Activated CD8-positive, alpha-beta memory T cell treated with anti-CD3 and anti-CD28 coated beads, Interleukin-2, amount 50 U/mL, for 1 hour (primary cell): ENCODE results near the gene CNPY3.
A peak's percentile ranks its signal among the peaks of the same experiment; 100 is the strongest.
"Not testable (repeated sequence)": the region's sequence is repeated elsewhere in the genome, so short reads cannot be mapped to it uniquely, and the experiment has no call there.

Experiments used
- DNase-seq: peaks from one replicate; pipeline ENCODE4 v3.0.0-alpha.2; 2020; ENCODE audit errors: extremely low read depth

Gene CNPY3

GRCh38 chr6:42928986-42929820 is at the start of gene CNPY3:
TSS of gene CNPY3 (plus strand) at chr6:42929480. CDS start at chr6:42929571, 91 bp downstream.
- peak; percentile 75 for DNase-seq

DNA sequence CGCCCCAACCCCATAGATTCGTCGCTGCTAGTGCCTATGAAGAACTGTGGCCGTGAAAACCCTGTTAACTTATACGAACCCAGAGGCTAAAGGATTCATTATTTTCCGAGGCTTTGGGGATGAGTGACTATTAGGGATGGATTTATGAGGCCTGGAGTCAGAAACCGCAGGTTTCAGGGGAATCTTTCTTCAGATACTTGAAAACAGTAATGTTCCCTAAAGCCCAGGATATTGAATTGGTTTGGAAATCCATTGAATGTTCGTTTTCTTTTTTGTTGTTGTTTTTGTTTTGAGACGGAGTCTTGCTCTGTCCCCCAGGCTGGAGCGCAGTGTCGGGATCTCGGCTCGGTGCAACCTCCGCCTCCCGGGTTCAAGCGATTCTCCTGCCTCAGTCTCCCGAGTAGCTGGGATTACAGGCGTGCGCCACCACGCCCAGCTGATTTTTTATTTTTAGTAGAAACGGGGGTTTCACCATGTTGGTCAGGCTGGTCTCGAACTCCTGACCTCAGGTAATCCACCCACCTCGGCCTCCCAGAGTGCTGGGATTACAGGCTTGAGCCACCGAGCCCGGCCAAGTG is 49.0 kb upstream of the CNPY3 start:
- not testable (repeated sequence) for DNase-seq

DNA sequence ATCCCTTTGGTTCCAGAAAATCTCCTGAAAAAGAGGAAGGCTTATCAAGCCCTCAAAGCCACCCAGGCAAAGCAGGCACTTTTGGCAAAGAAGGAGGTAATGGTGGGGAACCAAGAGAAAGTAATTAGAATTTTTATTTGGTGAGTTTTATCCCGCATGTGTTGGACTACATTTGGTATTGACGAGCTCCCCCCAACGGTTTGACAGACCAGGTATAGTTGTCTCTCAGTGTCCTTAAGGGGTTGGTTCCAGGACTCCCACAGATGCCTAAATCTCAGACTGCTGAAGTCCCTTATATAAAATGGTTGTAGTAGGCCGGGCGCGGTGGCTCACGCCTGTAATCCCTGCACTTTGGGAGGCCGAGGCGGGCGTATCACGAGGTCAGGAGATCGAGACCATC is 48.4 kb upstream of the CNPY3 start:
- not testable (repeated sequence) for DNase-seq

- no peak for DNase-seq
These were observed 43.6 kb upstream of the CNPY3 start for GRCh38 chr6:42885702-42886101.

- DNase-seq, result not testable (repeated sequence)
These were observed 41.1 kb upstream of the CNPY3 start for GRCh38 chr6:42888201-42888600.

DNA sequence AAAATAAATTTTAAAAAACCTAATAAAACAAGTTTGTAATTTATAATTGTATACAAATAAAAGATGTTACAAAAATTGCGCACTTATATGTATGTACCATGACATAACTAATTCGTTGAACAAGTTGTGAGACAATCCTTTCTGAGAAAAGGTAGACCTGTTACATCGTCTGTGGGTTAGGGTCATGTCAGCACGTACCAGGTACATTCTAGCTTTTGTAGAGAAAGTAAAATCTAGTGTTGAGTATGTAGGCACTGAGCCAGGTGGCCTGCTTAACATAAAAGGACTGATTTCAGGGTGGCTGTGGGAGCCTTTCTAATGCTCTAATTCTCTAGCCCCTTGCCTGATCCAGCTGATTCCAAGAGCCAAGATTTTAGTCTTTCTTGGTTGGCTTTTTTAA is 39.5 kb upstream of the CNPY3 start:
- no peak for DNase-seq

- peak; percentile 81 for DNase-seq
These were observed 38.7 kb upstream of the CNPY3 start for GRCh38 chr6:42890311-42891198.

DNA sequence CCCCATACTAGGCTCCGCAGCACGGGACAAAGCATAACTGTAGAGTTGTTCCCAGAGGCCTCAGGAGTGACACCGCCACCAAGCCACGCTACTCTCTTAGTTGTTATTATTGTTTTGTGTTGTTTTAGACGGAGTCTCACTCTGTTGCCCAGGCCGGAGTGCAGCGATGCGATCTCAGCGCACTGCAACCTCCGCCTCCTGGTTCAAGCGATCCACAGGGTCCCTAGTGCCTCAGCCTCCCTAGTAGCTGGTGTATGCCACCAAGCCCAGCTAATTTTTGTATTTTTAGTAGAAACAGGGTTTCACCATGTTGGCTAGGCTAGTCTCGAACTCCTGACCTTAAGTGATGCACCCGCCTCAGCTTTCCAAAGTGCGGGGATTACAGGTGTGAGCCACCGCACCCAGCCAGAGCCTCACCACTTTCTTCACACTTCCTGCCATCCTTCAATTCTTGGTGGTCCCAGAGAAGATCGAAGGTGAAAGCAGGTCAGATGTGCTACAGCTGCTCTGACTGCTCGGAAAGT is 38.0 kb upstream of the CNPY3 start:
- DNase-seq, result no peak

DNA sequence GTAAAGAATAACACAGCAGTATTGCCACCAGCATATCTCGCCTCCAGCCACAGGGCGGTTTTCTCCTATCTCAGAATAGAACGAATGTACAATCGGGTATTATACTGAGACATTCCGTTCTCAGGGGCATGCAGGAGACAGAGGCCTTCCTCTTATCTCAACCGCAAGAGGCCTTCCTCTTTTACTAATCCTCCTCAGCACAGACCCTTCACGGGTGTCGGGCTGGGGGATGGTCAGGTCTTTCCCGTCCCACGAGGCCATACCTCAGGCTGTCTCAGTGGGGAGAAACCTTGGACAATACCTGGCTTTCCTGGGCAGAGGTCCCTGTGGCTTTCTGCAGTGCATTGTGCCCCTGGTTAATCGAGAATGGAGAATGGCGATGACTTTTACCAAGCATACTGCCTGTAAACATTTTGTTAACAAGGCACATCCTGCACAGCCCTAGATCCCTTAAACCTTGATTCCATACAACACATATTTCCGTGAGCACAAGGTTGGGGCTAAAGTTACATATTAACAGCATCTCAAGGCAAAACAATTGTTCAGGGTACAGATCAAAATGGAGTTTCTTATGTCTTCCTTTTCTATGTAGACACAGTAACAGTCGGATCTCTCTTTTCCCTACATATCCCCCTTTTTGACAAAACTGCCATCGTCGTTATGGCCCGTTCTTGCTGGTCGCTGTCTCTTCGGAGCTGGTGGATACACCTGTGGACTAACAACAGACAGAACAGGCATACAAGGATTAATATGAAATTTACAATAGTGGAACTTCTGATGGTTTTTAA is 35.0 kb upstream of the CNPY3 start:
- not testable (repeated sequence) for DNase-seq

DNA sequence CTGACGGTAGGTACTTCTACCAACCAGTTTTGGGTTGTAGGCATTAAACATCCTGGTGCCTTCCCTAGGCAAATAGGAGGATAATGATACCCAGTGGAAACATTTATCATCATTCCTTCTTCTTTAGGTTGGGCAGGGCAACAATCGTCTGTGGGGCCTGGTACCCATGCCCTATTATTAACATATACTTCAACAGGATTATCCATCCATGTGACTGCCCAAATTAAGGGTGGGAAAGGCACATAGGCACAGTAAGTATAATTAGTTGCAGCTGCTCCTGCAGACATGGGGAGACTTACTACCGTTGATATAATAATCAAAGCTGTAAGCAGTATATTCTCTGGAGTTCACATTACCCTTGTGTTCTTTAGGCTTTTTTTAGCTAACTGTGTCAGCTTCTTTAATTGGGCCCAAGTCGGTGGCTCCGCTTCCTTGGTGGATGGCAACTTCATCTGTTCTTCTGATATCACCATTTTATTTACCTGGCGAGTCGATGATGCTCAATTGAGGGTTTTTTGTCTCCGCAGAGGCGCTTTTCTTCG is 33.0 kb upstream of the CNPY3 start:
- no peak for DNase-seq

DNA sequence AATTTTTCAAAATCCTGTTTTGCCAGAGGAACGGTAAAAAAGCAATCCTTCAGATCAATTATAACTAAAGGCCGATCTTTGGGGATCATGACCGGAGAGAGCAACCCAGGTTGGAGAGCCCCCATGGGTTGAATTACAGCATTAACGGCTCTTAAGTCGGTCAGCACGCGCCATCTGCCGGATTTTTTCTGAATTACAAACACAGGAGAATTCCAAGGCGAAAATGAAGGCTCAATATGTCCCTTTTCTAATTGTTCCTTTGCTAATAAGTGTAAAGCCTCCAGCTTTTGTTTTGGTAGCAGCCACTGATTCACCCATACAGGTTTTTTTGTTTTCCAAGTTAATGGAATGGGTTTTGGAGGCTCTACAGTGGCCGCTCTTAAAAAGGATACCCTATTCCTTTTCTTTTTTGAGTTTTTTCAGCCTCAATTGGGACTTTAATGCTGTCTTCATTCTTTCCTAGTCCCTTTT is 30.4 kb upstream of the CNPY3 start:
- DNase-seq, result peak; percentile 53

- no peak for DNase-seq
These were observed 29.4 kb upstream of the CNPY3 start for GRCh38 chr6:42899871-42900270.

- peak; percentile 56 for DNase-seq
These were observed 27.7 kb upstream of the CNPY3 start for GRCh38 chr6:42901538-42901957.

GRCh38 chr6:42902429-42903263 is 26.6 kb upstream of the CNPY3 start:
- not testable (repeated sequence) for DNase-seq

DNA sequence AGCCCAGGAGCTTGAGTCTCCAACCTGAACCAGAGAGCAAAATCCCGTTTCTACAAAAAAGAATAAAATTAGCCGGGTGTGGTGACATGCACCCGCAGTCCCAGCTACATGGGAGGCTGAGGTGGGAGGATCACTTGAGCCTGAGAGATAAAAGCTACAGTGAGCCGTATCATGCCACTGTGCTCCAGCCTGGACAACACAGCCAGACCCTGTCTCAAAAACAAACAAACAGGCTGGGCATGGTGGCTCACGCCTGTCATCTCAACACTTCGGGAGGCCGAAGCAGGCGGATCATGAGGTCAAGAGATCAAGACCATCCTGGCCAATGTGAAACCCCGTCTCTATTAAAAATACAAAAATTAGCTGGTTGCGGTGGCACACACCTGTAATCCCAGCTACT is 24.8 kb upstream of the CNPY3 start:
- DNase-seq, result no peak

DNA sequence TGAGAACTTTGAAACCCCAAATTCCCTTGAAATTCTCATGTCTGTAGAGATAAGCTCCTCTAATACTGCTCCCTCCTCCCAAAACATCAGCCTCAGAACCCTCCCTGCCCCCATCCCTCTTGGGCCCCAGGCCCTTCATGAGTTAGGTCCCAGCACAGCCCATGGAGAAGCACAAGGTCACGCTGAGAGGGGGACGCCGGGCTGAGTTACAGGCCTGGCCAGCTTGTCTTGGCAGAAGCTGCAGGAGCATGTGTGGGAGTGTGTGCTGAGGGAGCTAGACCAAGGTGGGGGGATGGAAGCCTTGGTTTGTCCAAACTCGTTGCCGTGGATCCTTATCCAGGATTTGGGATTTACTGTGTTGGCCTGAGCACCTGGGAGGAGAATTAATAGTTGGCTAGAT is 21.9 kb upstream of the CNPY3 start:
- DNase-seq, result no peak

DNA sequence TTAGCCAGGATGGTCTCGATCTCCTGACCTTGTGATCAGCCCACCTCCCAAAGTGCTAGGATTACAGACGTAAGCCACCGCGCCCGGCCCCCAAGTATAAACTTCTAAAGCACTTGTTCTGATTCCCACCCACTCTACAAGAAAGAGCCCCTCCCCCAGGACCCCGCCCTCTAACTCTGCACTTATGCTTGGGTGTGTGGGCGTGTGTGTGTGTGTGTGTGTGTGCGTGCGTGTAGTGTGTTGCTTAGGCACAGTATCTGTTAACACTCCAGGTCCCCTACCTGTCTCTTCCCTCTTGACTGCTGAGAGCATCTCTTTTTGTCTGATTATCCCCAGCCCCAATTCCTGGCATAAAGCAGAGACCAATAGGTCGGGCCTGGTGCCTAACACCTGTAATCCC is 19.4 kb upstream of the CNPY3 start:
- no peak for DNase-seq

DNA sequence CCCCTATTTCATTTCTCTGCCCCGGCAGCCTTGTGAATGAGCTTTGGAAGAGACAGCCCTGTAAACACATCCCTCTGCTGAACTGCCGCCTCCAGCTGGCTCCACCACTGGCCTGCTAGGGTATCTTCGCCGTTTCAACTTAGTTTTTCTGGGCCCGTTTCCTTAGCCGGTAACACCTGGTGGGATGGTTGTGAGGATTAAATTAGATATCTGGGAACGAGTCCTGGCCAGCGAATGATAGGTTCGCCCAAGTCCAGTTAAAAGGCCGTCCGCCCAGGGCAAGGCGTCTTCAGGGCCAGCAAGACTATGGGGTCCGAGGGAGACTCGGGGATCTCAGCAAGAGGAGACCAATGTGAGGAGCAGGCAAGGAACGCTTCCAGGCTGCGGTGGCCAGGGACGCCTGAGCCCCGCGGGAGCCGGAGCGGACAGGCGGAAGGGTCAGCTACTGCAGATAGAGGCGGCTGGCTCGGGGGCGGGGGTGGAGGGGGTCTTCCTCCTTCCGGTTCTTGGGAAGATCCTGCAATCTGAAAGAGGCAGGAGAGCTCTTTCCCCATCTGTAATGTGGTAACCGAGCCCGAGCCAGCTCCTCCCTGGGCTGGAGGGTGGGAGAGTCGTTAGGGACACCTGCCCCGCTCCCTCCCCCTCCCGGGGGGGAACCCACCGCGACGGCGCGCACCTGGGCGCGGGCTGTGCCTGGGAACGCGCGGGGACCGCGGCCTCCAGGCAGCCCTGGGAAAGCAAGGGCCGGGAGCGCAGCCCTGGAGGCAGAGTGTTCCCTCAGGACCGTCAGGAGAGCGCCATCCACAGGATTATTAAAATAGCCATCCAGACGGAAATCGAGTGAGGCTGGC is 17.9 kb upstream of the CNPY3 start:
- no peak for DNase-seq

DNA sequence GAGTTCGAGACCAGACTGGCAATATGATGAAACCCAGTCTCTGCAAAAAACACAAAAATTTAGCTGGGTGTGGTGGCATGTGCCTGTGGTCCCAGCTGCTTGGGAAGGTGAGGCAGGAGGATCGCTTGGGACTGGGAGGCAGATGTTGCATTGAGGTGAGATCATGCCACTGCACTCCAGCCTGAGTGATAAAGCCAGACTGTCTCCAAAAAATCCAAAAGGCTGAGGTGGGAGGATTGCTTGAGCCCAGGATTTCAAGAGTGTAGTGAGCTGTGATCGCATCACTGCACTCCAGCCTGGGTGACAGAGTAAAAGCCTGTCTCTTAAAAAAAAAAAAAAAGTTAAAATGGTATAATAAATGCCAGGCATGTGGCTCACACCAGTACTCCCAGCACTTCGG is 14.7 kb upstream of the CNPY3 start:
- DNase-seq, result no peak
